Activated T-cell treated with anti-CD3 and anti-CD28 coated beads, Interleukin-2, amount 50 U/mL, for 72 hours (primary cell): ENCODE measurements around the gene LPCAT2. TPM values are rescaled to one million over a fixed set of nuclear protein-coding genes. Genes with fewer than 3 reads are reported as not detected.

ENCODE experiments used
- ATAC-seq, 2 donors: fragments of 150-1000 bp; cut with Tn5 transposase; replicated peaks in 1 of 2; 2 replicates each; pipeline ENCODE4 v1.10.0; 2021; ENCODE audit warnings: moderate library complexity in 2 of 2, mild to moderate bottlenecking in 1 of 2
- DNase-seq, 2 donors: peaks; one replicate each; pipeline ENCODE4 v3.0.0; 2021 to 2022; ENCODE audit warnings: mixed read lengths in 1 of 2
- H3K27ac Mint-ChIP-seq: one replicate; pipeline ENCODE4 v1.8.0; 2022; ENCODE audit warnings: mild to moderate bottlenecking, moderate library complexity, mixed read lengths
- H3K27me3 Mint-ChIP-seq: one replicate; pipeline ENCODE4 v1.8.0; 2022; ENCODE audit warnings: low read depth, mixed read lengths
- H3K36me3 Mint-ChIP-seq, 2 donors: one replicate each; pipeline ENCODE4 v1.8.0; 2022; ENCODE audit warnings: mixed read lengths in 2 of 2, mild to moderate bottlenecking in 1 of 2; ENCODE audit not compliant: insufficient read depth in 2 of 2
- H3K4me1 Mint-ChIP-seq: one replicate; pipeline ENCODE4 v1.8.0; 2022; ENCODE audit warnings: low read depth, mixed read lengths
- H3K4me3 Mint-ChIP-seq, 2 donors: one replicate each; pipeline ENCODE4 v1.8.0; 2022; ENCODE audit warnings: mild to moderate bottlenecking in 2 of 2, mixed read lengths in 2 of 2, moderate library complexity in 2 of 2
- H3K9me3 Mint-ChIP-seq, 2 donors: one replicate each; pipeline ENCODE4 v1.8.0; 2022; ENCODE audit warnings: mixed read lengths in 2 of 2
- total RNA-seq, 2 donors: library from RNA; stranded (reverse); gene quantifications; one replicate each; pipeline ENCODE4 v1.2.3, GENCODE V29; 2022

The LPCAT2 gene
- total RNA-seq, 2 donors from 2014 or later = 1.5 to 2.0 TPM

DNA sequence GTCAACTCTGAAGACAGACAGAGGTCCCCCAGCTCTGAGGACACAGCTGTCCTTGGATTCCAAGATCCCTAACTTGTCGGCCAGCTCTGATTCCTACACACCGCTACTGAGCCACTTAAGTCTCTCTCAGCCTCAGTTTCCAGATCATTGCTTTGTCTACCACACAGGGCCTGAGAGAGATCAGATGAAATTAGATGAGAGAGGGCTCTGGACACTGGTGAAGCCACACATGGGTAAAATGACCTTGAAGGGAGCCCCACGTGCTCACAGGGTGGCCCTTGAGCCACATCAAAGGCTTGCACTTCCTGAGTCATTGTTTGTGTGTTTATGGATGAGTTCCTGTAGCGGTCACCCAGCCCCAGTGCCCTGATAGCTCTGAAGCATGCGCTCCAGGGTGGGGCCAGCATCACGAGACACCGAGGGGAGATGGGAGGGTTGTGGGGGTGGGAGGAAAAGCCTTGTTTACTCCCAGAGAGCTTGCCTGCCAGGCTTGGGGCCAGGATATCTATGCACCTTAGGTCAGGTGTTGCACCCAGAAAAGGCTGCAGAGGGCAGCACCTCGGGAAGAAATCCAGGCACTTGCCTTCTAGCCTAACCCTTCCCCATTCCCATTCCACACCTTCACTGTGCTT is 114.2 kb downstream of the LPCAT2 start:
- ATAC-seq (no peak), DNase-seq (no peak)
- H3K27ac Mint-ChIP-seq = no peak overlapping the region
- H3K9me3 Mint-ChIP-seq = no peaks in the 10 kb centered on the region
- no peaks in the 10 kb centered on the region for H3K36me3 Mint-ChIP-seq
- no peaks in the 10 kb centered on the region for H3K4me1 Mint-ChIP-seq
- no peaks in the 10 kb centered on the region for H3K27me3 Mint-ChIP-seq
- H3K4me3 Mint-ChIP-seq = no peak overlapping the region

DNA sequence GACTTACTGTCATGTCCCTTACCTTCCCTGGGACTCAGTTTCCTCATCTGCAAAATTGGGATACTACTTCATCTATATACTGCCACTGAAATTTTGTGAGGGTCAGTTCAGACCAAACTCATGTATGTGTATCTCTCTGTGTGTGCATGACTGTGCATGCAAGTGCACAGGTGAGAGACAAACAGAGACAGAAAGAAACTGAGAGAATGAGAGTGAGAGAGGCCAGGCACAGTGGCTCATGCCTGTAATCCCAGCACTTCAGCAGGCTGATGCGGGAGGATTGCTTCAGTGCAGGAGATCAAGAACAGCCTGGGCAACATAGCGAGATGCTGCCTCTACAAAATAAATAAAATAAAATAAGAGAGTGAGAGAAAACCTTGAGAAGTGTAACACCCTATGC is 114.8 kb downstream of the LPCAT2 start:
- Mint-ChIP-seq H3K4me1 (no peaks in the 10 kb centered on the region), H3K27me3 (no peaks in the 10 kb centered on the region), H3K36me3 (no peaks in the 10 kb centered on the region), H3K9me3 (no peaks in the 10 kb centered on the region), H3K27ac (no peak overlapping the region), H3K4me3 (no peak overlapping the region)
- no peak for DNase-seq
- ATAC-seq = no peak

GRCh38 chr16:55624696-55625095 is 115.8 kb downstream of the LPCAT2 start:
- Mint-ChIP-seq H3K27ac (no peak overlapping the region), H3K4me1 (no peaks in the 10 kb centered on the region), H3K4me3 (no peak overlapping the region), H3K36me3 (no peaks in the 10 kb centered on the region), H3K9me3 (peaks cover 0 to 3% of the 10 kb centered on the region in 2 donors), H3K27me3 (peaks cover 7% of the 10 kb centered on the region)
- no peak for DNase-seq
- no peak for ATAC-seq

- peaks cover 0 to 7% of the 10 kb centered on the region in 2 donors for H3K9me3 Mint-ChIP-seq
- H3K27ac Mint-ChIP-seq = no peak overlapping the region
- H3K27me3 Mint-ChIP-seq = peaks cover 17% of the 10 kb centered on the region
- no peak overlapping the region for H3K4me3 Mint-ChIP-seq
- H3K4me1 Mint-ChIP-seq = no peaks in the 10 kb centered on the region
- DNase-seq (no peak), ATAC-seq (no peak)
- H3K36me3 Mint-ChIP-seq = no peaks in the 10 kb centered on the region
Measured at GRCh38 chr16:55625843-55626242, 117.0 kb downstream of the LPCAT2 start.

DNA sequence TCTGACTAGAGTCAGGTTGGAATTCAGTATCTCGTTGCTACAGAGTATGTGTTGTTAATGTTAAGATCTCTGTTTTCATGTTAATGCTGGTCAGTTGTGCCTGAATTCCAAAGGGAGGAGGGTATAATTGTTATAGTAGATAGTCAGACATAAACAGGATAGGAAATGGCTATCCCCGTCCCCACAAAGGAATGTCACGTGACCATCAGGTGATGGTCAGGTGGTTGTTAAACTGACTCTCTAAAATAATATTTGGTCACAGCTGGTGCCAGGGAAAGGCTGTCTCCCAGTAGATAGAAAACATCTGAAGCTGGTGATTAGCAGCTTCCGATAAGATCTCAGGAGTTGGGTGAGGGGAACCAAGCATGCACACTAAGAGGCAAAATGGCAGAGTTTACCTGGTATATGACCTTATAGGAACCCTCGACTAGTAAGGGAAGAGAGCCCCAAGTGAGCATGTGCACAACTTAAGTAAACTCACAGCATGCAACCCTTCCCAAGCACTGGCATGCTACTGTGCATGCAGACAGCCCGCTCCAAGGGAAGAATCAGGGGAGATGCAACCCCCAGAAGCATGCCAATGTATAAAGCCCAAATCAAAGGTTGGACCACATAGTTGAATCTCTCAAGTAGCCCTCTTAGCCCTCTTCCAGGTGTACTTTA is 119.6 kb downstream of the LPCAT2 start:
- Mint-ChIP-seq H3K27me3 (peaks cover 17% of the 10 kb centered on the region), H3K9me3 (peaks cover 0 to 7% of the 10 kb centered on the region in 2 donors), H3K36me3 (no peaks in the 10 kb centered on the region), H3K4me1 (no peaks in the 10 kb centered on the region), H3K4me3 (no peak overlapping the region), H3K27ac (no peak overlapping the region)
- DNase-seq (no peak), ATAC-seq (no peak)

DNA sequence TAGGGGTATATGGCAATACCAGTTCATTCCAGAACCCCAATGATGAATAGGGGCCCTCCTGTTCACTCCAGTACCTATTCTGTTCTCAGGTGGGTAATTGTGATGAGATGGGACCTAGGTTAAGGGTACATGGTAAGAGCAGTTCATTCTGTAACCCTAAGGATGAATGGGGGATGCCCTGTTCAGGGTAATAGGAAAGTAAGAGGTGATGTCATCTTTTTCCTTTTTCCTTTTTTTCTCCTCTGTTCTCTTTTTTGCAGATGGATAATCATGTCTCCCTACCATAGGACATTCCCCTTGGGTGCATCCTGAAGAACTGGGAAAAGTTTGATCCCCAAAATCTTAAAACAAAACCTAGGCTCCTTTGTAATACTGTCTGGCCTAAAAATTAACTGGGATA is 121.9 kb downstream of the LPCAT2 start:
- no peak for DNase-seq
- H3K36me3 Mint-ChIP-seq = no peaks in the 10 kb centered on the region
- H3K4me1 Mint-ChIP-seq = no peaks in the 10 kb centered on the region
- H3K27ac Mint-ChIP-seq = no peak overlapping the region
- no peak for ATAC-seq
- H3K27me3 Mint-ChIP-seq = peaks cover 17% of the 10 kb centered on the region
- H3K4me3 Mint-ChIP-seq = no peak overlapping the region
- peaks cover 0 to 7% of the 10 kb centered on the region in 2 donors for H3K9me3 Mint-ChIP-seq

DNA sequence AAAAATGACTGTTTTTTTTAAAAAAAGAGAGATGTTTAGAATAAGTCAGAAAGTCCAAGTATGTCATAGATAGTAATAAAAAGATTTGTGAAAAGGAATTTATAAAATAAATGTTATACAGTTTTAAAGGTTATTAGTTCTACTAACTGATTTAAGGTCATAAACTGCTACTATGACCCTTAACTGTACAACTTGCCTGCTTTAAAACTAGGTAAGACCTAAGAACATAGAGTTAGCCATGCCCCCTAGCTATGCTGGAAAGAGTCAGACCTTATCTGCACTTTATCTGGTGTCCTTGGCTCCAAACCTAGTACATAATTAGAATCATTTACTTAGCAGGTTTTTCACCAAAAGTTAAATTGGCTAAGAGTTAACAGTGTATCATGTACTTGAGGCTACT is 123.4 kb downstream of the LPCAT2 start:
- no peak for DNase-seq
- Mint-ChIP-seq H3K27ac (no peak overlapping the region), H3K27me3 (peaks cover 17% of the 10 kb centered on the region), H3K9me3 (peaks cover 0 to 7% of the 10 kb centered on the region in 2 donors), H3K4me3 (no peak overlapping the region), H3K36me3 (no peaks in the 10 kb centered on the region), H3K4me1 (no peaks in the 10 kb centered on the region)
- no peak for ATAC-seq

GRCh38 chr16:55634193-55634592 is 125.3 kb downstream of the LPCAT2 start:
- no peak for DNase-seq
- Mint-ChIP-seq H3K27ac (no peak overlapping the region), H3K27me3 (peaks cover 26% of the 10 kb centered on the region), H3K36me3 (no peaks in the 10 kb centered on the region), H3K4me1 (no peaks in the 10 kb centered on the region), H3K9me3 (peaks cover 0 to 7% of the 10 kb centered on the region in 2 donors), H3K4me3 (no peak overlapping the region)
- no peak for ATAC-seq

Other genes starting within 250 kb of the LPCAT2 start
- gene IRX6, start 184.9 kb upstream of the LPCAT2 start, total RNA-seq = not detected
- not detected for gene MMP2, start 29.9 kb upstream of the LPCAT2 start, total RNA-seq
- not detected for gene CAPNS2, start 57.6 kb downstream of the LPCAT2 start, total RNA-seq
- not detected for gene SLC6A2, start 146.9 kb downstream of the LPCAT2 start, total RNA-seq